ENCODE measurements around the gene PLPP3.
"Not testable (repeated sequence)": the region's sequence is repeated elsewhere in the genome, so short reads cannot be mapped to it uniquely, and the experiment has no call there.

Gene PLPP3

GRCh38 chr1:56578963-56579875, at the start of gene PLPP3:
Gene PLPP3 (minus strand): TSS chr1:56579563. CDS start chr1:56579016, 547 bp downstream.
- peaks cover 40% of the 10 kb centered on the region for H3K4me1 ChIP-seq (ENCODE audit: insufficient read depth, low read length)
- H3K36me3 ChIP-seq (ENCODE audit: insufficient read depth, low read length) = no peaks in the 10 kb centered on the region
- peak within 1 kb of the TSS; percentile 74 for H3K9ac ChIP-seq (ENCODE audit: low read depth, low read length)
- H3K9me3 ChIP-seq (ENCODE audit: control insufficient read depth, insufficient read depth, low read length) = no peaks in the 10 kb centered on the region

GRCh38 chr1:56627636-56628039, 48.3 kb upstream of the PLPP3 start:
- Histone ChIP-seq H3K9me3 (ENCODE audit: control insufficient read depth, insufficient read depth, low read length) (no peaks in the 10 kb centered on the region; the same call in 1 of the 2 replicates), H3K36me3 (ENCODE audit: insufficient read depth, low read length) (no peaks in the 10 kb centered on the region), H3K9ac (ENCODE audit: low read depth, low read length) (no peak overlapping the region), H3K4me1 (ENCODE audit: insufficient read depth, low read length) (peaks cover 9% of the 10 kb centered on the region; the same call in 1 of the 2 replicates)

- Histone ChIP-seq H3K36me3 (ENCODE audit: insufficient read depth, low read length) (no peaks in the 10 kb centered on the region), H3K9me3 (ENCODE audit: control insufficient read depth, insufficient read depth, low read length) (no peaks in the 10 kb centered on the region; the same call in 1 of the 2 replicates), H3K9ac (ENCODE audit: low read depth, low read length) (no peak overlapping the region), H3K4me1 (ENCODE audit: insufficient read depth, low read length) (peaks cover 9% of the 10 kb centered on the region; the same call in 1 of the 2 replicates)
These were observed 47.8 kb upstream of the PLPP3 start for GRCh38 chr1:56627019-56627635.

GRCh38 chr1:56626546-56626945, 47.2 kb upstream of the PLPP3 start:
- no peak overlapping the region for H3K9ac ChIP-seq (ENCODE audit: low read depth, low read length)
- no peaks in the 10 kb centered on the region; the same call in 1 of the 2 replicates for H3K9me3 ChIP-seq (ENCODE audit: control insufficient read depth, insufficient read depth, low read length)
- H3K4me1 ChIP-seq (ENCODE audit: insufficient read depth, low read length) = peaks cover 9% of the 10 kb centered on the region; the same call in 1 of the 2 replicates
- no peaks in the 10 kb centered on the region for H3K36me3 ChIP-seq (ENCODE audit: insufficient read depth, low read length)

- no peaks in the 10 kb centered on the region; the same call in 1 of the 2 replicates for H3K9me3 ChIP-seq (ENCODE audit: control insufficient read depth, insufficient read depth, low read length)
- no peaks in the 10 kb centered on the region for H3K36me3 ChIP-seq (ENCODE audit: insufficient read depth, low read length)
- H3K4me1 ChIP-seq (ENCODE audit: insufficient read depth, low read length) = peaks cover 9% of the 10 kb centered on the region; the same call in 1 of the 2 replicates
- H3K9ac ChIP-seq (ENCODE audit: low read depth, low read length) = no peak overlapping the region
These were observed 46.6 kb upstream of the PLPP3 start for GRCh38 chr1:56625819-56626440.

GRCh38 chr1:56617141-56617540, 37.8 kb upstream of the PLPP3 start:
- H3K9me3 ChIP-seq (ENCODE audit: control insufficient read depth, insufficient read depth, low read length) = no peaks in the 10 kb centered on the region; the same call in 1 of the 2 replicates
- H3K36me3 ChIP-seq (ENCODE audit: insufficient read depth, low read length) = no peaks in the 10 kb centered on the region
- no peaks in the 10 kb centered on the region for H3K4me1 ChIP-seq (ENCODE audit: insufficient read depth, low read length)
- H3K9ac ChIP-seq (ENCODE audit: low read depth, low read length) = no peak overlapping the region

- H3K36me3 ChIP-seq (ENCODE audit: insufficient read depth, low read length); H3K9me3 ChIP-seq (ENCODE audit: control insufficient read depth, insufficient read depth, low read length); H3K9ac ChIP-seq (ENCODE audit: low read depth, low read length); H3K4me1 ChIP-seq (ENCODE audit: insufficient read depth, low read length): not testable (repeated sequence)
These were observed 31.4 kb upstream of the PLPP3 start for GRCh38 chr1:56610770-56611169.

GRCh38 chr1:56610097-56610496, 30.7 kb upstream of the PLPP3 start:
- not testable (repeated sequence) for H3K36me3 ChIP-seq (ENCODE audit: insufficient read depth, low read length); H3K4me1 ChIP-seq (ENCODE audit: insufficient read depth, low read length); H3K9me3 ChIP-seq (ENCODE audit: control insufficient read depth, insufficient read depth, low read length); H3K9ac ChIP-seq (ENCODE audit: low read depth, low read length)

- not testable (repeated sequence) for H3K36me3 ChIP-seq (ENCODE audit: insufficient read depth, low read length); H3K9me3 ChIP-seq (ENCODE audit: control insufficient read depth, insufficient read depth, low read length); H3K4me1 ChIP-seq (ENCODE audit: insufficient read depth, low read length); H3K9ac ChIP-seq (ENCODE audit: low read depth, low read length)
These were observed 16.2 kb upstream of the PLPP3 start for GRCh38 chr1:56595397-56596191.

GRCh38 chr1:56591909-56592308, 12.5 kb upstream of the PLPP3 start:
- Histone ChIP-seq H3K9ac (ENCODE audit: low read depth, low read length) (no peak overlapping the region), H3K9me3 (ENCODE audit: control insufficient read depth, insufficient read depth, low read length) (peaks cover 4% of the 10 kb centered on the region; the same call in 1 of the 2 replicates), H3K4me1 (ENCODE audit: insufficient read depth, low read length) (no peaks in the 10 kb centered on the region), H3K36me3 (ENCODE audit: insufficient read depth, low read length) (no peaks in the 10 kb centered on the region)

- peaks cover 4% of the 10 kb centered on the region; the same call in 1 of the 2 replicates for H3K9me3 ChIP-seq (ENCODE audit: control insufficient read depth, insufficient read depth, low read length)
- H3K36me3 ChIP-seq (ENCODE audit: insufficient read depth, low read length) = no peaks in the 10 kb centered on the region
- no peaks in the 10 kb centered on the region for H3K4me1 ChIP-seq (ENCODE audit: insufficient read depth, low read length)
- H3K9ac ChIP-seq (ENCODE audit: low read depth, low read length) = no peak overlapping the region
These were observed 11.2 kb upstream of the PLPP3 start for GRCh38 chr1:56590520-56591011.

- Histone ChIP-seq H3K9ac (ENCODE audit: low read depth, low read length) (no peak overlapping the region), H3K4me1 (ENCODE audit: insufficient read depth, low read length) (no peaks in the 10 kb centered on the region), H3K9me3 (ENCODE audit: control insufficient read depth, insufficient read depth, low read length) (peaks cover 4% of the 10 kb centered on the region; the same call in 1 of the 2 replicates), H3K36me3 (ENCODE audit: insufficient read depth, low read length) (no peaks in the 10 kb centered on the region)
These were observed 10.0 kb upstream of the PLPP3 start for GRCh38 chr1:56589369-56589768.

- no peak overlapping the region for H3K9ac ChIP-seq (ENCODE audit: low read depth, low read length)
- peaks cover 4% of the 10 kb centered on the region; the same call in 1 of the 2 replicates for H3K4me1 ChIP-seq (ENCODE audit: insufficient read depth, low read length)
- no peaks in the 10 kb centered on the region for H3K36me3 ChIP-seq (ENCODE audit: insufficient read depth, low read length)
- H3K9me3 ChIP-seq (ENCODE audit: control insufficient read depth, insufficient read depth, low read length) = peaks cover 4% of the 10 kb centered on the region; the same call in 1 of the 2 replicates
These were observed 7.1 kb upstream of the PLPP3 start for GRCh38 chr1:56586502-56586901.

Measured in ES-I3 (cell line).